B cell (primary cell): ENCODE results near the gene ACOT11. TPM values are rescaled to one million over a fixed set of nuclear protein-coding genes. Genes with fewer than 3 reads are reported as not detected.

Experiments used
- ATAC-seq: fragments of 200-7000 bp; cut with Tn5 transposase; one replicate; pipeline ENCODE4 v1.10.0; 2021; ENCODE audit warnings: low read depth, mild to moderate bottlenecking, moderate number of reproducible peaks, moderate library complexity
- CTCF ChIA-PET: fragments of 350-600 bp; sonication (Branson Sonifier 250); formaldehyde crosslinking; loops from one replicate; lab custom pipeline; 2021; ENCODE audit warnings: antibody characterized with exemption, inconsistent platforms; lab: Charles Lee
- POLR2A ChIA-PET: fragments of 350-600 bp; sonication (Branson Sonifier 250); formaldehyde crosslinking; loops from one replicate; lab custom pipeline; 2021; ENCODE audit warnings: antibody characterized with exemption; lab: Charles Lee
- DNase-seq: peaks from one replicate; pipeline ENCODE4 v3.0.0; 2013
- H2AFZ ChIP-seq: 2 replicates; pipeline ENCODE4 v1.6.1; 2012; ENCODE audit warnings: mild to moderate bottlenecking, low read depth, low read length; ENCODE audit not compliant: insufficient read depth, poor library complexity, severe bottlenecking
- H3K27ac ChIP-seq, 2 donors: 1 replicate in 1 of 2; 2 replicates in 1 of 2; pipeline ENCODE4 v1.5.1; 2012 to 2013; ENCODE audit warnings: low read length in 2 of 2, mild to moderate bottlenecking in 2 of 2, moderate library complexity in 1 of 2
- H3K27me3 ChIP-seq, 4 experiments: fragments of 200-600 bp in 1 of 4; sonication (generic) in 1 of 4; replicated peaks in 1 of 4; 1 replicate in 2 of 4; 2 replicates in 2 of 4; pipeline versions ENCODE4 v1.6.1 to v1.7.0; 2013 to 2016; ENCODE audit warnings: low read length in 3 of 4, mild to moderate bottlenecking in 2 of 4, mixed read lengths in 1 of 4, moderate library complexity in 1 of 4; ENCODE audit not compliant: insufficient read depth in 4 of 4, control insufficient read depth in 3 of 4; ENCODE audit errors: control extremely low read depth in 1 of 4
- H3K36me3 ChIP-seq, 2 experiments: replicated peaks in 1 of 2; 1 replicate in 1 of 2; 2 replicates in 1 of 2; pipeline versions ENCODE4 v1.6.1 to v1.7.1; 2013; ENCODE audit warnings: low read length in 1 of 2; ENCODE audit not compliant: insufficient read depth in 2 of 2, control insufficient read depth in 1 of 2; ENCODE audit errors: control extremely low read depth in 1 of 2, extremely low read depth in 1 of 2
- H3K4me1 ChIP-seq, 2 donors: fragments of 200-600 bp in 1 of 2; sonication (generic) in 1 of 2; 1 replicate in 1 of 2; 2 replicates in 1 of 2; pipeline versions ENCODE4 v1.5.1 to v1.6.1; 2013 to 2017; ENCODE audit warnings: low read length in 2 of 2; ENCODE audit not compliant: control insufficient read depth in 2 of 2, insufficient read depth in 2 of 2
- H3K4me2 ChIP-seq: replicated peaks from 2 replicates; pipeline ENCODE3; 2012; ENCODE audit warnings: mild to moderate bottlenecking, low read depth, low read length; ENCODE audit not compliant: poor library complexity, severe bottlenecking
- H3K4me3 ChIP-seq, 5 experiments: fragments of 200-600 bp in 1 of 5; sonication (generic) in 1 of 5; 1 replicate in 3 of 5; 2 replicates in 2 of 5; pipeline versions ENCODE4 v1.5.1 to v1.7.0; 2011 to 2016; ENCODE audit warnings: low read length in 4 of 5, mild to moderate bottlenecking in 4 of 5, low read depth in 2 of 5, control low read depth in 1 of 5, moderate library complexity in 1 of 5; ENCODE audit not compliant: insufficient read depth in 1 of 5; ENCODE audit errors: control extremely low read depth in 1 of 5, extremely low read depth in 1 of 5
- H3K79me2 ChIP-seq: fragments of 200-600 bp; sonication (generic); one replicate; pipeline ENCODE4 v1.6.0; 2016; ENCODE audit warnings: low read length; ENCODE audit not compliant: control insufficient read depth, insufficient read depth
- H3K9ac ChIP-seq: fragments of 200-600 bp; sonication (generic); 2 replicates; pipeline ENCODE4 v1.6.1; 2017; ENCODE audit warnings: mild to moderate bottlenecking, low read length, moderate library complexity
- H3K9me3 ChIP-seq, 3 donors: one replicate each; pipeline versions ENCODE4 v1.6.1 to v1.7.1; 2013; ENCODE audit warnings: low read length in 2 of 3; ENCODE audit not compliant: control insufficient read depth in 2 of 3, insufficient read depth in 1 of 3; ENCODE audit errors: control extremely low read depth in 1 of 3
- H4K20me1 ChIP-seq: 2 replicates; pipeline ENCODE4 v1.6.0; 2012; ENCODE audit warnings: mild to moderate bottlenecking, low read length; ENCODE audit not compliant: insufficient read depth, control insufficient read depth, poor library complexity, severe bottlenecking
- H3K27ac Mint-ChIP-seq: one replicate; pipeline ENCODE4 v1.8.0; 2021; ENCODE audit warnings: mixed read lengths
- H3K27me3 Mint-ChIP-seq: one replicate; pipeline ENCODE4 v1.8.0; 2021; ENCODE audit warnings: mixed read lengths
- H3K4me1 Mint-ChIP-seq: one replicate; pipeline ENCODE4 v1.8.0; 2021; ENCODE audit warnings: mixed read lengths
- H3K4me3 Mint-ChIP-seq: one replicate; pipeline ENCODE4 v1.8.0; 2021; ENCODE audit warnings: mixed read lengths
- H3K9me3 Mint-ChIP-seq: one replicate; pipeline ENCODE4 v1.8.0; 2022; ENCODE audit warnings: mixed read lengths; ENCODE audit not compliant: insufficient read depth
- CTCF ChIP-seq: fragments of 200-600 bp; IDR thresholded peaks from one replicate; pipeline ENCODE4 v1.8.0; 2022; ENCODE audit warnings: antibody characterized with exemption, mild to moderate bottlenecking
- EZH2 ChIP-seq: IDR thresholded peaks from 2 replicates; pipeline ENCODE4 v1.6.1; 2012; ENCODE audit warnings: borderline replicate concordance, low read depth, mild to moderate bottlenecking, moderate library complexity, low read length; ENCODE audit not compliant: insufficient read depth, poor library complexity, severe bottlenecking
- WGBS: methylation state at CpG from one replicate; pipeline ENCODE4 v1.1.5; 2013; ENCODE audit warnings: missing lambda C conversion rate; ENCODE audit not compliant: insufficient coverage; 5-methylcytosine and 5-hydroxymethylcytosine counted together
- intact Hi-C: fragments of 100-400 bp; cut with micrococcal nuclease; formaldehyde crosslinking; loops from one replicate; pipeline ENCODE4 v1.10.0; 2022
- polyA plus RNA-seq: library from polyadenylated mRNA; depleted of rRNA; stranded (reverse); fragments of >200 nt; gene quantifications from 2 replicates; pipeline ENCODE4 v1.2.3, GENCODE V29; 2012
- total RNA-seq, 2 donors: library from RNA; stranded (reverse); fragments of 120-200 nt in 1 of 2; gene quantifications; 1 replicate in 1 of 2; 2 replicates in 1 of 2; pipeline versions ENCODE4 v1.2.3 to v1.2.4, GENCODE V29; 2013 to 2022

The ACOT11 gene
- total and polyA plus RNA-seq, 2 donors (not counting 1 experiment from before 2014, with no cell fraction given) = 0.03 to 0.07 TPM

GRCh38 chr1:54604572-54605370 is 56.7 kb downstream of the ACOT11 start:
- peak overlapping the region; percentile 0 for H2AFZ ChIP-seq
- no peaks in the 10 kb centered on the region for H3K9me3 Mint-ChIP-seq
- 44% methylated on average over 12 of the region's 13 CpGs for WGBS

More at GRCh38 chr1:54604572-54605370, 56.7 kb downstream of the ACOT11 start:
- Histone ChIP-seq H3K4me2 (no peak overlapping the region), H3K27ac (no peak overlapping the region), H3K4me3 (no peak overlapping the region), H3K27me3 (no peaks in the 10 kb centered on the region), H3K9ac (no peak overlapping the region), H3K4me1 (no peaks in the 10 kb centered on the region), H3K79me2 (no peaks in the 10 kb centered on the region), H3K36me3 (no peaks in the 10 kb centered on the region), H4K20me1 (no peaks in the 10 kb centered on the region), H3K9me3 (no peaks in the 10 kb centered on the region)
- TF ChIP-seq EZH2 = no peak
- TF ChIP-seq CTCF = no peak
- ChIA-PET POLR2A (no interaction called here), CTCF (no interaction called here)
- no peak for ATAC-seq
- intact Hi-C loops = no loop called here
- no peaks in the 10 kb centered on the region for H3K27me3 Mint-ChIP-seq
- H3K27ac Mint-ChIP-seq = no peak overlapping the region
- peaks cover 6% of the 10 kb centered on the region for H3K4me1 Mint-ChIP-seq
- DNase-seq = no peak
- H3K4me3 Mint-ChIP-seq = no peak overlapping the region
